ENCODE measurements around the gene PPARG.
"Not testable (repeated sequence)": the region's sequence is repeated elsewhere in the genome, so short reads cannot be mapped to it uniquely, and the experiment has no call there.

Gene PPARG

DNA sequence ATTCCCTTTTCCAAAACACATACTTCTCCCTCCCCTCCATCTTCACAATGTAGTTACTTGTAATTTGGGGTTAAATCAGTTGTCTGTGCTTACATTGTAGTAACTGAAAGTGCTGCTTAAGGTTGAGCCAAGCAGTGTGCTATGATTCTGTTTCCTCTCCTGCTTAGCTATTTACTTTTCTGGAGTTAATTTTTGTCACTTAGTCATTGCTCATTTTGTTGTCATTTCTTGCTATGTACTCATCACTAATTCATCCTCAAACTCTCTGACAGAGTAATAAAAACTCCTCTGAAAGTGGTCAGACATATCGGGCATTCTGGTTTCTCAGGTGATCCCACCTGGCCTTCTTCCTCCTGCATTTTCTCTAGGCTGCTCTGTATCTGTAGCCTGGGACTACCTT lies 80.7 kb downstream of the PPARG start:
- Histone ChIP-seq H3K27me3 (ENCODE audit: control insufficient read depth, insufficient read depth, low read length) (no peaks in the 10 kb centered on the region), H3K9me3 (replicated peaks; ENCODE audit: low read length) (no peaks in the 10 kb centered on the region), H3K4me1 (ENCODE audit: control insufficient read depth, insufficient read depth, low read length) (peaks cover 23% of the 10 kb centered on the region), H3K4me2 (ENCODE audit: low read length) (no peak overlapping the region), H3K9ac (ENCODE audit: low read depth, low read length) (no peak overlapping the region), H3K36me3 (ENCODE audit: insufficient read depth, low read length) (no peaks in the 10 kb centered on the region), H3K4me3 (ENCODE audit: low read length) (no peak overlapping the region)

DNA sequence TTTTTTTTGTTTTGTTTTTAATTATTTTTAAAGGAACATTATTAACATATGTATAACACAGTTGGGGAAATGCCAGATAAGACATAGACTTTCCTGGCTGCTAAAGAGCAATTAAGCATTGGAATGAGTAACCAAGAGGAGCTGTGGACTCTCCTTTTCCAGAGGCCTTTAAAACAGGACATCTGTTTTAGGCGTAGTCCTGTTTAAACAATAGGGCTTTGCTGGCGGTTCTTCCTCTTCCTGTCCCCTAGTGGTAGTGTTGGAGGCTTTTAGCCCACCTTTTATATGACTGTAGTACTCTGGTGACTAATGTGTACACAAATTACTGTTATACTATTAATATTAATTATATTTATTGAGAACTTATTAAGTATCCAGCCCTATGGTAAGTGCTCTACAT lies 81.9 kb downstream of the PPARG start:
- no peaks in the 10 kb centered on the region for H3K36me3 ChIP-seq (ENCODE audit: insufficient read depth, low read length)
- no peak overlapping the region for H3K4me3 ChIP-seq (ENCODE audit: low read length)

DNA sequence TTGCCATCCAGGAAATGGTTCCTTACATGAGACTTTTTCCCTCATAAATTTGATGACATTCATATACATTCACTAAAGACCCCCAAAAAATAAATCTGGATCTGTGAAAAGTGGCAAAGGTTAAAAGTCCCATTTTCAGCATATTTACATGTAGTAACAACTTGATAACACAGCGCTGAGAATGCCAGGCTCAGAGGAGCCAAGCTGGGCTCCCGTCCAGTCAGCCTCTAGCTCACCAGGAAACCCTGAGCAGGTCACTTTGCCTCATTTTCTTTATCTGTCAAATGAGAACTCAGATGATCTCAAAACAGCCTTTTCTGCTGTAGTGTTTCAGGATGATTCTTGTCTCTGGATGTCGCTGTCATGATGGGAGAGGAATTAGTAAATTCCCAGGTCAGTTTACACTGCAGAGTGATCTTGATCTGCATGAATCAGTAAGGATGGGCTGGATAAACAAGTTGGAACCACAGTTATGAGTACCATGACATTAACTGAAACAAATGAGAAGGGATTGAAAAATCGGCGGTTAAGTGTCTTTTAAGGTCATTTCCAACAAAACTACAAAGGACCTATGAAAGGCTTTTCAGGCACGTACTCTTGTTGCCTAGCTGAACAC lies 82.8 kb downstream of the PPARG start:
- no peaks in the 10 kb centered on the region for H3K36me3 ChIP-seq (ENCODE audit: insufficient read depth, low read length)
- H3K27me3 ChIP-seq (ENCODE audit: control insufficient read depth, insufficient read depth, low read length), result no peaks in the 10 kb centered on the region
- H3K4me3 ChIP-seq (ENCODE audit: low read length), result peak overlapping the region; percentile 18
- peak overlapping the region; percentile 61 for H3K4me2 ChIP-seq (ENCODE audit: low read length)
- no peaks in the 10 kb centered on the region for H3K9me3 ChIP-seq (replicated peaks; ENCODE audit: low read length)
- H3K4me1 ChIP-seq (ENCODE audit: control insufficient read depth, insufficient read depth, low read length), result peaks cover 23% of the 10 kb centered on the region
- peak overlapping the region; percentile 5 for H3K9ac ChIP-seq (ENCODE audit: low read depth, low read length)

More for the DNA sequence above, 81.9 kb downstream of the PPARG start:
- Histone ChIP-seq H3K9me3 (replicated peaks; ENCODE audit: low read length) (no peaks in the 10 kb centered on the region), H3K4me2 (ENCODE audit: low read length) (no peak overlapping the region), H3K4me1 (ENCODE audit: control insufficient read depth, insufficient read depth, low read length) (peaks cover 23% of the 10 kb centered on the region), H3K9ac (ENCODE audit: low read depth, low read length) (no peak overlapping the region), H3K27me3 (ENCODE audit: control insufficient read depth, insufficient read depth, low read length) (no peaks in the 10 kb centered on the region)

DNA sequence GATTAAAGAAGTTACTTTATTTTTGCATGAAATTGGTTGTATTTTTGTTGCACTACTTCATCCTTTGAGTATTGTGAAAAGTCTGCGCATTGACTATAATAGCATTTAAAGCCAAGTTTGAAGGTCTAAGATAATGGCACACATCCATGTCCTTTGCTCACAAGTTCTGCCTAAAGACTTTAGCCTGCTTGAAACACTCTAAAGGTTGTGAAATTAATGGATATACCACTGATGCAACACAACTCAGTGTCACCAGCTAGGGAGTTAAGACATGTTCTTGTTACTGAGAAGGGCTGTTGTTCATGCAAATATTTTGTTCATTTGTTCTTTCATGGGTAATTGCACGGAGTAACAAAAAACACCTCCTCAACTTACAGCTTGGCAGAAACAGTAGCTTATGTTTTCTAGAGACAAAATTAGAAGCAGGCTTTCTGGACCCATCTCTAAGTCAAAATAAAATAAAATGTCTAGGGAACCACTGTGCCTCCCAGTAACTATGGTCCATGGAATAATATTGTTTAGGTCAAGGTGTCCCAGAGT lies 83.9 kb downstream of the PPARG start:
- Histone ChIP-seq H3K4me1 (ENCODE audit: control insufficient read depth, insufficient read depth, low read length) (peaks cover 23% of the 10 kb centered on the region), H3K9me3 (replicated peaks; ENCODE audit: low read length) (no peaks in the 10 kb centered on the region), H3K4me2 (ENCODE audit: low read length) (no peak overlapping the region), H3K9ac (ENCODE audit: low read depth, low read length) (no peak overlapping the region), H3K36me3 (ENCODE audit: insufficient read depth, low read length) (no peaks in the 10 kb centered on the region), H3K4me3 (ENCODE audit: low read length) (no peak overlapping the region), H3K27me3 (ENCODE audit: control insufficient read depth, insufficient read depth, low read length) (no peaks in the 10 kb centered on the region)

DNA sequence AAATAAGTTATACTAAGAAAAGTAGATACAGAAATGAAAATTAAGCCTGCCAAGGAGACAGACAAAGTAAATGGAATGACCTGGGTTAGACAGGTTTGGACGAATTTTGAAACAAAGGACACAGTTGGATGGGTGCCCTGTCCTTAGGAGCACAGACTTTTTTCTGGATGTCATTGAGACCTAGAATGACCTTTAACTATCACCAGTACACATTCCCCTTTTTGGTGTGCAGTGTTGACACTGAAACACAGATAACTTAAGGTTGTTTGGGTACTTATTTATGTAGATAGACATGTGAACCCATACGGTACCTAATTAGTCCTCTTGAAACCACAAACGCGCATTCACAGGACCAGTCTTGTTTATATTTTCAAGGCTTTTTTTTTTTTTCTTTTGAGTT lies 86.7 kb downstream of the PPARG start:
- H3K4me3 ChIP-seq (ENCODE audit: low read length), result no peak overlapping the region
- H3K36me3 ChIP-seq (ENCODE audit: insufficient read depth, low read length), result no peaks in the 10 kb centered on the region
- H3K27me3 ChIP-seq (ENCODE audit: control insufficient read depth, insufficient read depth, low read length), result no peaks in the 10 kb centered on the region
- H3K4me1 ChIP-seq (ENCODE audit: control insufficient read depth, insufficient read depth, low read length), result peaks cover 19% of the 10 kb centered on the region
- no peak overlapping the region for H3K9ac ChIP-seq (ENCODE audit: low read depth, low read length)
- no peaks in the 10 kb centered on the region for H3K9me3 ChIP-seq (replicated peaks; ENCODE audit: low read length)
- no peak overlapping the region for H3K4me2 ChIP-seq (ENCODE audit: low read length)

DNA sequence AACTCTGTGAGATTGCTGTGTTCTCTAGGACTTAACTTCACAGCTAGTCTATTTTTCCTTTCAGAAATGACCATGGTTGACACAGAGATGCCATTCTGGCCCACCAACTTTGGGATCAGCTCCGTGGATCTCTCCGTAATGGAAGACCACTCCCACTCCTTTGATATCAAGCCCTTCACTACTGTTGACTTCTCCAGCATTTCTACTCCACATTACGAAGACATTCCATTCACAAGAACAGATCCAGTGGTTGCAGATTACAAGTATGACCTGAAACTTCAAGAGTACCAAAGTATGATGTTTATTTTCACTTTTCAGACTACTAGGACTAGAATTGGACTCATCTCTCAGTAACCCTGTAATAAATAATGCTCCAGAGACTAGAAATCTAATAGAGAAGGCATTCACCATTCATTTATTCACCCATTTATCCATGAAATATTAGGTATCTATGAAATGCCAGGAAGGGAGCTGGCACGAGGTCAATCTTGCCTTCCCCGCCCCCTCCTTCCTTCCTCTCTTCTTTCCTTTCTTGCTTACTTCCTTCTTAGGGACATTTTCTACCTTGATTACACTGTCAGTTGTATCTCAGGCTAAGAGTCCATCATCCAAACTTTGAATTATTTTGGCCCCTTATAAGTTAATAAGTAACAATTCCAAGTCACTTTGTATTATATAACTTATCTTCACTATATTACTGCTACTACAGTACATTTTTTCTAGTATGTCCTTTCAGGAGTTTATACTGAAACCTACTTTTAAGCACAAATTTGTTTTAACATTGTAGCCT lies 91.0 kb downstream of the PPARG start:
- no peak overlapping the region for H3K9ac ChIP-seq (ENCODE audit: low read depth, low read length)
- peaks cover 4% of the 10 kb centered on the region for H3K36me3 ChIP-seq (ENCODE audit: insufficient read depth, low read length)
- H3K4me2 ChIP-seq (ENCODE audit: low read length), result no peak overlapping the region
- H3K4me3 ChIP-seq (ENCODE audit: low read length), result no peak overlapping the region
- no peaks in the 10 kb centered on the region for H3K4me1 ChIP-seq (ENCODE audit: control insufficient read depth, insufficient read depth, low read length)
- H3K27me3 ChIP-seq (ENCODE audit: control insufficient read depth, insufficient read depth, low read length), result no peaks in the 10 kb centered on the region
- no peaks in the 10 kb centered on the region for H3K9me3 ChIP-seq (replicated peaks; ENCODE audit: low read length)

DNA sequence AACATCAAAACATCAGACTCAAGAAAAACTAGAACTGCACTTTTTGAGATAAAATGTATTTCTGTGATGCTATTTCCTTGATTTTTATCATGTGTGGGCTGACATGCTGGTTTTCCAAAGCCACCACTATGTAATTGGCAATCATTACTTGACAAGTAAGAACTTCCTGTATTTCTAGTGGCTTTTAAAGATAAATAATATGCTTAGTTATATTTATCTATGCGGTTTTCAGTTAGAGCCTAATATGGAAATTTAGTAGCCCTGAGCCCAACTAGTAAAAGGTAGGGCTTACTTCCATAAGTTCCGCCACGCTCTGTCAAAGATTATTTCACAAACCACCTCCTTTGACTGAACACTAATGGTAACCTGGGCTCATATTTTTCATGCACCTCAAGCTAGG lies 91.6 kb downstream of the PPARG start:
- Histone ChIP-seq H3K4me2 (ENCODE audit: low read length) (no peak overlapping the region), H3K36me3 (ENCODE audit: insufficient read depth, low read length) (peaks cover 4% of the 10 kb centered on the region), H3K9me3 (replicated peaks; ENCODE audit: low read length) (no peaks in the 10 kb centered on the region), H3K4me3 (ENCODE audit: low read length) (no peak overlapping the region), H3K9ac (ENCODE audit: low read depth, low read length) (no peak overlapping the region), H3K4me1 (ENCODE audit: control insufficient read depth, insufficient read depth, low read length) (no peaks in the 10 kb centered on the region), H3K27me3 (ENCODE audit: control insufficient read depth, insufficient read depth, low read length) (no peaks in the 10 kb centered on the region)

DNA sequence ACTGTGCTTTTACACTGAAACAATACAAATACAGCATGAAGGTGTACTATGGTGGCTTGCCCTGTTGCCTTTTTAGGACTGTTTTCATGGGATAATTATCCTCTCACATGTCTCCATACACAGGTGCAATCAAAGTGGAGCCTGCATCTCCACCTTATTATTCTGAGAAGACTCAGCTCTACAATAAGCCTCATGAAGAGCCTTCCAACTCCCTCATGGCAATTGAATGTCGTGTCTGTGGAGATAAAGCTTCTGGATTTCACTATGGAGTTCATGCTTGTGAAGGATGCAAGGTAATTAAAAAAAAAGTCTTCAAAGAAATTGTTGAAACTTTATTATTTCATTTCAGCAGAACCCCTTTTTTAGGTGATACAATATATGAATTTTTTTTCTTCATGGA lies 92.3 kb downstream of the PPARG start:
- Histone ChIP-seq H3K27me3 (ENCODE audit: control insufficient read depth, insufficient read depth, low read length) (no peaks in the 10 kb centered on the region), H3K36me3 (ENCODE audit: insufficient read depth, low read length) (peaks cover 4% of the 10 kb centered on the region), H3K4me3 (ENCODE audit: low read length) (no peak overlapping the region), H3K9me3 (replicated peaks; ENCODE audit: low read length) (no peaks in the 10 kb centered on the region), H3K4me2 (ENCODE audit: low read length) (no peak overlapping the region), H3K9ac (ENCODE audit: low read depth, low read length) (no peak overlapping the region), H3K4me1 (ENCODE audit: control insufficient read depth, insufficient read depth, low read length) (no peaks in the 10 kb centered on the region)

DNA sequence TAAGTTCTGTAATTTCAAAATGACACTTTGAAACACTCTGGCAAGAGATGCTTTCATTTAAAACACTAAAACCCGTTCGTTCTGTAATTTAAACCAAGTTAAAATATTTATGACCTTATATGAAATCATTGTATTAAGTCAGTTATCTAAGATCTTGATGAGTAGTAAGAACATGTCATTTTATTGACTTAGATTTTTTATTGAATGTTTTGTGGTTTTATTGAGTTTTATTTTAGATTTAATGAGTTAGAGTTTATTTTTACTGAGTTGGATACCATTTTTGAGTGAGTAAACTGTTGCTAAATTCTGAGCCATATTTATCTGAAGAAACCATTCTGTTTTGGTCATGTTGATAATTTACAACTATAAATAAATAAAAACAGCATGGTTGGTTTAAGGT lies 94.3 kb downstream of the PPARG start:
- no peak overlapping the region for H3K9ac ChIP-seq (ENCODE audit: low read depth, low read length)
- no peak overlapping the region for H3K4me3 ChIP-seq (ENCODE audit: low read length)
- no peak overlapping the region for H3K4me2 ChIP-seq (ENCODE audit: low read length)
- peaks cover 4% of the 10 kb centered on the region for H3K36me3 ChIP-seq (ENCODE audit: insufficient read depth, low read length)
- no peaks in the 10 kb centered on the region for H3K27me3 ChIP-seq (ENCODE audit: control insufficient read depth, insufficient read depth, low read length)
- H3K4me1 ChIP-seq (ENCODE audit: control insufficient read depth, insufficient read depth, low read length), result no peaks in the 10 kb centered on the region
- H3K9me3 ChIP-seq (replicated peaks; ENCODE audit: low read length), result no peaks in the 10 kb centered on the region

DNA sequence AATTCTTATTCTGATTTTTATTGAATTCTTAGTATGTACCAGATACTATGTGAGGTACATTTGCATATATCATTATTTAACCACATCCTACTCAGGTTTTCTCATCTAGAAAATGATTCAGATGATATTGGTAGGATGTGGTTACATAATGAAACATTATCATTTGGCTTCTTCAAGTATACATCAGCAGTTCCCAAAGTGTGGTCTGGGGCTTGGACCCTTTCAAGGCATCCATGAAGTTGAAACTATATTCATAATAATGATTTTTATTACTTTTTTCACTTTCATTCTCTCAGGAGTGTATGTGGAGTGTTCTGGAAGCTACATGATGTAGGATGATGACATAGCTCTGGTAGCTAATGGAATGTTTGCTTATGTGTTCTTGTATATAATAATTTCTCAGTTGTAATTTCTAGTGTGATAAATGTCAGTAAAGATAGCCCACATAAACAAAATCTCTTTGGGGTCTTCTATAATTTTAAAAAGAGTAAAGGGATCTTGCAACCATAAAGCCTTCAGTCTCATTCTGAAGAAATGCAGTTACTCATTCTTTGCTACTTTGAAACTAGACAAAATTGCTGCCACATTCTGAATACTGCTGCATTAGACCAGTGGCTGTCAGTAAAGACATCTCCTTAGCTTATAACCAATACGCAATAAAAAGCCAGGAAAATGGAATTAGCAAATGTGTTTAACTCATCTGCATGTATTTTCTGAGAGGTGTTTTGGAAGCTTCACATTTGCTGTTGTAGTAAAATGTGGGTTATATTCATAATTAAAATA lies 95.8 kb downstream of the PPARG start:
- Histone ChIP-seq H3K9me3 (replicated peaks; ENCODE audit: low read length) (no peaks in the 10 kb centered on the region), H3K4me2 (ENCODE audit: low read length) (no peak overlapping the region), H3K4me1 (ENCODE audit: control insufficient read depth, insufficient read depth, low read length) (no peaks in the 10 kb centered on the region), H3K4me3 (ENCODE audit: low read length) (no peak overlapping the region), H3K9ac (ENCODE audit: low read depth, low read length) (no peak overlapping the region), H3K36me3 (ENCODE audit: insufficient read depth, low read length) (peaks cover 4% of the 10 kb centered on the region), H3K27me3 (ENCODE audit: control insufficient read depth, insufficient read depth, low read length) (no peaks in the 10 kb centered on the region)

DNA sequence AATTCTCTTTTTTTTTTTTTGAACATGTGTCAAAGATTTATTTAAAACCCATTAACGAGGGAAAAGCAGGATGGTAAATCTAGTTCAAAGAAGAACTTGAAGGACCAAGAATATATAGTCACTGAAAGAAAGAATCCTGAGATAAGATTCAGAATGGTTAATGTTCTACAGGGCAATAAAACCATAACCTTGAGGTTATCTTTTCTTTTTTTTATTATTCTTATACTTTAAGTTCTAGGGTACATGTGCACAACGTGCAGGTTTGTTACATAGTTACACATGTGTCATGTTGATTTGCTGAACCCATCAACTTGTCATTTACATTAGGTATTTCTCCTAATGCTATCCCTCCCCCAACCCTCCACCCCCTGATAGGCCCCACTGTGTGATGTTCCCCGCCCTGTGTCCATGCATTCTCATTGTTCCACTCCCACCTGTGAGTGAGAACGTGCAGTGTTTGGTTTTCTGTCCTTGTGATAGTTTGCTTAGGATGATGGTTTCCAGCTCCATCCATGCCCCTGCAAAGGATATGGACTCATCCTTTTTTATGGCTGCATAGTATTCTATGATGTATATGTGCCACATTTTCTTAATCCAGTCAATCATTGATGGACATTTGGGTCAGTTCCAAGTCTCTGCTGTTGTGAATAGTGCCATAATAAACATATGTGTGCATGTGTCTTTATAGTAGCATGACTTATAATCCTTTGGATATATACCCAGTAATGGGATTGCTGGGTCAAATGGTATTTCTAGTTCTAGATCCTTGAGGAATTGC lies 97.8 kb downstream of the PPARG start:
- H3K4me3 ChIP-seq (ENCODE audit: low read length); H3K4me2 ChIP-seq (ENCODE audit: low read length); H3K36me3 ChIP-seq (ENCODE audit: insufficient read depth, low read length); H3K4me1 ChIP-seq (ENCODE audit: control insufficient read depth, insufficient read depth, low read length); H3K9ac ChIP-seq (ENCODE audit: low read depth, low read length); H3K9me3 ChIP-seq (replicated peaks; ENCODE audit: low read length); H3K27me3 ChIP-seq (ENCODE audit: control insufficient read depth, insufficient read depth, low read length): not testable (repeated sequence)
